OCI-LY3 (cell line): ENCODE data around the gene DNAH14.

Source experiments
- H2AFZ ChIP-seq: fragments of 200-600, 300-600 bp; shearing (Covaris generic); 2 replicates; pipeline ENCODE4 v1.6.0; 2014; ENCODE audit warnings: antibody characterized with exemption, low read depth, low read length
- H3K27ac ChIP-seq: fragments of 200-600, 300-600 bp; sonication (generic); 2 replicates; pipeline ENCODE4 v1.5.1; 2014; ENCODE audit warnings: mild to moderate bottlenecking, low read length, moderate library complexity, mixed read lengths
- H3K27me3 ChIP-seq: fragments of 200-600, 300-600 bp; sonication (generic); 2 replicates; pipeline ENCODE4 v1.6.1; 2014; ENCODE audit warnings: low read depth, low read length, mixed read lengths
- H3K36me3 ChIP-seq: fragments of 200-600, 300-600 bp; sonication (generic); replicated peaks from 2 replicates; pipeline ENCODE3; 2014; ENCODE audit warnings: low read depth, low read length, mixed read lengths
- H3K4me1 ChIP-seq: fragments of 300-600, 200-600 bp; sonication (generic); 2 replicates; pipeline ENCODE4 v1.6.1; 2014; ENCODE audit warnings: low read length, mixed read lengths
- H3K4me2 ChIP-seq: fragments of 200-600, 300-600 bp; sonication (generic); 2 replicates; pipeline ENCODE4 v1.6.1; 2014; ENCODE audit warnings: low read length, mixed read lengths
- H3K4me3 ChIP-seq: fragments of 300-600, 200-600 bp; sonication (generic); 2 replicates; pipeline ENCODE4 v1.5.1; 2014; ENCODE audit warnings: antibody characterized with exemption, mild to moderate bottlenecking, low read length, moderate library complexity
- H3K79me2 ChIP-seq: fragments of 300-600, 200-600 bp; shearing (Covaris generic); 2 replicates; pipeline ENCODE4 v1.6.1; 2014; ENCODE audit warnings: mild to moderate bottlenecking, low read length, mixed read lengths
- H3K9ac ChIP-seq: fragments of 300-600, 200-600 bp; shearing (Covaris generic); 2 replicates; pipeline ENCODE4 v1.6.0; 2014; ENCODE audit warnings: mild to moderate bottlenecking, low read length, moderate library complexity
- H3K9me3 ChIP-seq: fragments of 200-600, 300-600 bp; shearing (Covaris generic); 2 replicates; pipeline ENCODE4 v1.6.1; 2014; ENCODE audit warnings: low read length, mixed read lengths; ENCODE audit not compliant: insufficient read depth
- H4K20me1 ChIP-seq: fragments of 200-600, 300-600 bp; sonication (generic); 2 replicates; pipeline ENCODE4 v1.6.1; 2016; ENCODE audit warnings: low read length, mixed read lengths; ENCODE audit not compliant: insufficient read depth
- EZH2phosphoT487 ChIP-seq: fragments of 200-600 bp; shearing (Covaris generic); IDR thresholded peaks from 2 replicates; pipeline ENCODE4 v1.6.1; 2018; ENCODE audit warnings: antibody characterized with exemption, mixed run types, low read depth
- TF ChIP-seq, protein P1 (sequence below): fragments of 200-600, 300-600 bp; sonication (generic); IDR thresholded peaks from 2 replicates; pipeline ENCODE4 v1.5.1; 2014; ENCODE audit warnings: antibody characterized with exemption, low read length, low read depth

The DNAH14 gene

DNA sequence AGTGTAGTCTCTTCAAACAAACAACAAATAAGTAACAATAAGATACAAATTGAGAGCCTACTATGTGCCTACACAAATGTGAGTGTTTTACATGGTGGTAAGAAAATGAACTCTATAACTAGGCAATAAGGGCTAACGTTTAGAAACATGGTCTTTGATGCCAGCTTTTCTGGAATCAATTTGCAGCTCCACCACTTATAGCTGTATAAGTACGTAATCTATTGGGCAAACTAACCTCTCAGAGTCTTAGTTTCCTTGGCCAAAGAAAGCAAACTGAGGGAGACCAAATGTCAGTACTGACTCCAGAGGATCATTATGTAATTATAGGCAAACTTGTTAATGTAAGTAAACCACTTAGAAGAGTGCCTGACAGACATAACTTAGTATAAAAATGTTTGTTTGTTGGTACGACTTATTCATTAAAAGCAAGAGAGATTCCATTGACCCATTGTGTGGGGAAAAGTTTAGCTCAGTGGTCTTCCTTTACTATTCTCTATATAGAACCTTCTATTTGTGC, 438.6 kb downstream of the DNAH14 start:
- Histone ChIP-seq H3K4me2 (no peak overlapping the region), H2AFZ (no peak overlapping the region), H3K27me3 (no peaks in the 10 kb centered on the region), H3K4me3 (no peak overlapping the region), H3K9ac (no peak overlapping the region), H3K4me1 (no peaks in the 10 kb centered on the region), H4K20me1 (no peaks in the 10 kb centered on the region), H3K27ac (no peak overlapping the region), H3K9me3 (no peaks in the 10 kb centered on the region), H3K36me3 (no peaks in the 10 kb centered on the region), H3K79me2 (no peaks in the 10 kb centered on the region)
- no peak for TF ChIP-seq EZH2phosphoT487
- TF ChIP-seq, protein P1, sequence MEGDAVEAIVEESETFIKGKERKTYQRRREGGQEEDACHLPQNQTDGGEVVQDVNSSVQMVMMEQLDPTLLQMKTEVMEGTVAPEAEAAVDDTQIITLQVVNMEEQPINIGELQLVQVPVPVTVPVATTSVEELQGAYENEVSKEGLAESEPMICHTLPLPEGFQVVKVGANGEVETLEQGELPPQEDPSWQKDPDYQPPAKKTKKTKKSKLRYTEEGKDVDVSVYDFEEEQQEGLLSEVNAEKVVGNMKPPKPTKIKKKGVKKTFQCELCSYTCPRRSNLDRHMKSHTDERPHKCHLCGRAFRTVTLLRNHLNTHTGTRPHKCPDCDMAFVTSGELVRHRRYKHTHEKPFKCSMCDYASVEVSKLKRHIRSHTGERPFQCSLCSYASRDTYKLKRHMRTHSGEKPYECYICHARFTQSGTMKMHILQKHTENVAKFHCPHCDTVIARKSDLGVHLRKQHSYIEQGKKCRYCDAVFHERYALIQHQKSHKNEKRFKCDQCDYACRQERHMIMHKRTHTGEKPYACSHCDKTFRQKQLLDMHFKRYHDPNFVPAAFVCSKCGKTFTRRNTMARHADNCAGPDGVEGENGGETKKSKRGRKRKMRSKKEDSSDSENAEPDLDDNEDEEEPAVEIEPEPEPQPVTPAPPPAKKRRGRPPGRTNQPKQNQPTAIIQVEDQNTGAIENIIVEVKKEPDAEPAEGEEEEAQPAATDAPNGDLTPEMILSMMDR: no peak

DNA sequence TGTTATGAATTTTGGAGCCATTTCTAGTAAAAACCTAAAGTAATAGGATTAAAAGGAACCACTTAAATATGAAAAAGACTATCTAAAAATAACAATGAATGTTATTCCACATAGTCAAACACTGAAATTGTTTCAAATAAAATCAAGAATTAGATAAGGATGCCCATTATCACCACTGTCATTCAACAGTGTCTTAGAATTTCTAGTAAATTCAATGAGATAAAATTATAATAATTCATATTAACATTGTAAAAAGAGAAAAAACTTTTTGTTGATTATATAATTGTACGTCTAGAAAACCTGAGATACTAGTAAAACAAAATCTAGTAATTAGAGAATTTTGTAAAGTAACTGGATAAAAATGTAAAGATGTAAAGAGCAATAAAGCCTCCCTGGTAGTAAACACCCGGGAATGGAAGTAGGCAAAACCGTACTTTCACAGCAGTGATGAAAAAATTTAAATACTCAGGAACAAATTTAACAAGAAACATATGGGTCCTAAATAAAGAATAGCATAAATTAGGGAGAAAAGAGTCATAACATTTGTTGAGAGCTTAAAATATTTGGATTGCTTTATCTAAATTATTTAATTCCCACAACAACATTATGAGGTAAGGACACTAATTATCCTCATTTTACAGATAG, 442.0 kb downstream of the DNAH14 start:
- Histone ChIP-seq H3K27ac (no peak overlapping the region), H3K4me1 (no peaks in the 10 kb centered on the region), H3K36me3 (no peaks in the 10 kb centered on the region), H3K4me2 (no peak overlapping the region), H4K20me1 (no peaks in the 10 kb centered on the region), H3K9me3 (no peaks in the 10 kb centered on the region), H2AFZ (no peak overlapping the region), H3K9ac (no peak overlapping the region), H3K27me3 (no peaks in the 10 kb centered on the region), H3K79me2 (no peaks in the 10 kb centered on the region), H3K4me3 (no peak overlapping the region)
- TF ChIP-seq, protein P1: no peak
- TF ChIP-seq EZH2phosphoT487: no peak

DNA sequence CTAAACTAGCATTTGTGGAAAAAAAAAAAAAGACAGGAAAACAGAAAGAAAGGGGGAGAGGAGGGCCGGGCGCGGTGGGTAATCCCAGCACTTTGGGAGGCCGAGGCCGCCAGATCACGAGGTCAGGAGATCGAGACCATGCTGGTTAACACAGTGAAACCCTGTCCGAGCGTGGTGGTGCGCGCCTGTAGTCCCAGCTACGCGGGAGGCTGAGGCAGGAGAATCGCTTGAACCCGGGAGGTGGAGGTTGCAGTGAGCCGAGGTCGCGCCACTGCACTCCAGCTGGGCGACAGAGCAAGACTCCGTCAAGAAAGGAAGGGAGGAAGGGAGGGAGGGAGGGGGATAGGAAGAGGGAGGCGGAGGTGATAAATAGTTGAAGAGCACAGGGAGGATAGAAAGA, 443.7 kb downstream of the DNAH14 start:
- Histone ChIP-seq H2AFZ (no peak overlapping the region), H3K36me3 (no peaks in the 10 kb centered on the region), H3K4me1 (no peaks in the 10 kb centered on the region), H3K4me2 (no peak overlapping the region), H3K79me2 (no peaks in the 10 kb centered on the region), H3K9me3 (no peaks in the 10 kb centered on the region), H4K20me1 (no peaks in the 10 kb centered on the region), H3K27me3 (no peaks in the 10 kb centered on the region), H3K4me3 (no peak overlapping the region), H3K27ac (no peak overlapping the region), H3K9ac (no peak overlapping the region)
- TF ChIP-seq EZH2phosphoT487: no peak
- TF ChIP-seq, protein P1: no peak

DNA sequence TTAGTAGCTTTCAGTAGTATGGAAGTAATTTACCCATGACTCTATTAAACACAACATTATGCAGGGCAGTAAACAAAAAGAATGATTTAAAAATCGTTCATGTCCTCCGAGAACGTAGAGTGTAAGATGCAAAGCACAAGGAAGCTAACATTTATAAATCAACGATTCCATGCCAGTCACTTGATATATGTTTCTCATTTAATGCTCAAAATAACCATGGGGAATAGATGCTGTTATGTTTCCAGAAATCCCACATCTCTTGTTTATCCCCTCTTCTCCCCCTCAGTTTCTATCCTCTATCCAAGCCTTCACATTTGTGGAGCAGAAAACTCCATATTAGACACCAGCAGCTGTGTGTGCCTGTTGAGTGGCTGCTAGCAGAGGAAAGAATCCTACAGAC, 445.5 kb downstream of the DNAH14 start:
- H3K79me2 ChIP-seq: no peaks in the 10 kb centered on the region
- TF ChIP-seq EZH2phosphoT487: no peak

More for the DNA sequence above, 445.5 kb downstream of the DNAH14 start:
- H3K9me3 ChIP-seq: no peaks in the 10 kb centered on the region
- H3K9ac ChIP-seq: no peak overlapping the region
- no peaks in the 10 kb centered on the region for H3K27me3 ChIP-seq
- no peaks in the 10 kb centered on the region for H4K20me1 ChIP-seq
- no peak overlapping the region for H3K27ac ChIP-seq
- no peak overlapping the region for H3K4me2 ChIP-seq
- H3K4me3 ChIP-seq: no peak overlapping the region
- no peak overlapping the region for H2AFZ ChIP-seq
- no peaks in the 10 kb centered on the region for H3K36me3 ChIP-seq
- H3K4me1 ChIP-seq: no peaks in the 10 kb centered on the region
